Peyer's patch (tissue), 4 donors: ENCODE data around the gene HOXD10. TPM values are rescaled to one million over a fixed set of nuclear protein-coding genes. Genes with fewer than 3 reads are reported as not detected.

Experiments
- DNase-seq, 3 donors: peaks; one replicate each; pipeline ENCODE4 v3.0.0-alpha.2; 2017 to 2019
- H3K27ac ChIP-seq, 4 donors: fragments of 200-600 bp; sonication (generic); one replicate each; pipeline ENCODE4 v1.5.1; 2016 to 2019
- H3K27me3 ChIP-seq, 2 donors: fragments of 200-600 bp; sonication (generic); one replicate each; pipeline ENCODE4 v1.5.1; 2019
- H3K36me3 ChIP-seq, 3 donors: fragments of 200-600 bp; sonication (generic); one replicate each; pipeline ENCODE4 v1.5.1; 2016 to 2019
- H3K4me1 ChIP-seq, 4 donors: fragments of 200-600 bp; sonication (generic); one replicate each; pipeline ENCODE4 v1.5.1; 2016 to 2019
- H3K4me3 ChIP-seq, 4 donors: fragments of 200-600 bp; sonication (generic); 1 replicate in 3 of 4; 2 replicates in 1 of 4; pipeline ENCODE4 v1.5.1; 2016 to 2019; ENCODE audit warnings: mild to moderate bottlenecking in 1 of 4
- H3K9me3 ChIP-seq, 4 donors: fragments of 200-600 bp; sonication (generic); one replicate each; pipeline ENCODE4 v1.5.1; 2016 to 2019; ENCODE audit warnings: mild to moderate bottlenecking in 1 of 4
- CTCF ChIP-seq, 6 experiments: fragments of 450-650 bp in 4 of 6; fragments of 200-600 bp in 2 of 6; sonication (generic) in 1 of 6; IDR thresholded peaks; one replicate each; pipeline ENCODE4 v1.5.1; 2017 to 2019; ENCODE audit warnings: antibody characterized with exemption in 6 of 6, mild to moderate bottlenecking in 3 of 6, moderate library complexity in 1 of 6
- POLR2A ChIP-seq, 2 donors: fragments of 450-650 bp; IDR thresholded peaks; one replicate each; pipeline ENCODE4 v1.5.1; 2017; ENCODE audit warnings: antibody characterized with exemption in 2 of 2, mild to moderate bottlenecking in 2 of 2, moderate library complexity in 2 of 2
- total RNA-seq, 4 donors: library from RNA; depleted of rRNA; stranded (reverse); fragments of >200 nt; gene quantifications; one replicate each; pipeline ENCODE4 v1.1.0, GENCODE V29; 2016

HOXD10 gene
- total RNA-seq, 4 donors from 2014 or later, result not detected

DNA sequence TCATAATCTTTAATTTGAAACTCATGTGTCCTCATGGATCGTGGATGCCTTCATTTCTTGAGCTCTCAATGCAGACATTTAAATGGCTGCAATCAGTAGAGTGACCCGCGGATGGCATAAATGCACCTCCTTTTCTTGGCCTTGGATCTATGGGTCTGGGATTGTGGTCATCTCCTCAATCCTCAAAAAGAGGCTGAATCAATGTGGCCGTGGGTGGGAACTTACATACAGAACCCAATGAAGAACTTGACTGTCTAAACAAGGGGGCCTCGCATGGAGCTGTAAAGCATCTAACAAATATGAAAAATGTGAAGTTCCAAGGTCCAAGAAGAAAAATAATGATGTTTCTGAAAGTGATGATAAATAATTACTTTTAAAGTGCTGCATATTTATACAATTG, 21.2 kb upstream of the HOXD10 start:
- TF ChIP-seq CTCF (IDR thresholded peaks at IDR 0.05), result no peak
- no peak for TF ChIP-seq POLR2A (IDR thresholded peaks at IDR 0.05)
- Histone ChIP-seq H3K4me1 (peaks cover 0 to 33% (median 2%) of the 10 kb centered on the region in 4 donors), H3K27ac (no peak overlapping the region), H3K4me3 (no peak overlapping the region), H3K36me3 (no peaks in the 10 kb centered on the region), H3K27me3 (peaks cover 0 to 96% of the 10 kb centered on the region in 2 donors), H3K9me3 (no peaks in the 10 kb centered on the region)
- no peak for DNase-seq

- no peak for TF ChIP-seq POLR2A (IDR thresholded peaks at IDR 0.05)
- TF ChIP-seq CTCF (IDR thresholded peaks at IDR 0.05), result no peak
- H3K9me3 ChIP-seq, result no peaks in the 10 kb centered on the region
- H3K27me3 ChIP-seq, result peaks cover 0 to 97% of the 10 kb centered on the region in 2 donors
- H3K27ac ChIP-seq, result no peak overlapping the region
- peak overlapping the region in 2 of 4 donors; percentile 42 to 60 for H3K4me3 ChIP-seq
- H3K4me1 ChIP-seq, result peaks cover 0 to 33% (median 2%) of the 10 kb centered on the region in 4 donors
- no peak for DNase-seq
- no peaks in the 10 kb centered on the region for H3K36me3 ChIP-seq
Measured at GRCh38 chr2:176096243-176096985, 20.2 kb upstream of the HOXD10 start.

- H3K4me1 ChIP-seq, result peaks cover 0 to 33% (median 2%) of the 10 kb centered on the region in 4 donors
- DNase-seq, result peak; percentile 44 to 82 (median 77)
- no peaks in the 10 kb centered on the region for H3K9me3 ChIP-seq
- peaks cover 0 to 93% of the 10 kb centered on the region in 2 donors for H3K27me3 ChIP-seq
- H3K4me3 ChIP-seq, result peak overlapping the region; percentile 24 to 60 (median 37)
- H3K27ac ChIP-seq, result no peak overlapping the region
- TF ChIP-seq POLR2A (IDR thresholded peaks at IDR 0.05) (no peak), CTCF (IDR thresholded peaks at IDR 0.05) (peak; percentile 22 to 88 (median 75))
- no peaks in the 10 kb centered on the region for H3K36me3 ChIP-seq
Measured at GRCh38 chr2:176096986-176097819, 19.4 kb upstream of the HOXD10 start.

DNA sequence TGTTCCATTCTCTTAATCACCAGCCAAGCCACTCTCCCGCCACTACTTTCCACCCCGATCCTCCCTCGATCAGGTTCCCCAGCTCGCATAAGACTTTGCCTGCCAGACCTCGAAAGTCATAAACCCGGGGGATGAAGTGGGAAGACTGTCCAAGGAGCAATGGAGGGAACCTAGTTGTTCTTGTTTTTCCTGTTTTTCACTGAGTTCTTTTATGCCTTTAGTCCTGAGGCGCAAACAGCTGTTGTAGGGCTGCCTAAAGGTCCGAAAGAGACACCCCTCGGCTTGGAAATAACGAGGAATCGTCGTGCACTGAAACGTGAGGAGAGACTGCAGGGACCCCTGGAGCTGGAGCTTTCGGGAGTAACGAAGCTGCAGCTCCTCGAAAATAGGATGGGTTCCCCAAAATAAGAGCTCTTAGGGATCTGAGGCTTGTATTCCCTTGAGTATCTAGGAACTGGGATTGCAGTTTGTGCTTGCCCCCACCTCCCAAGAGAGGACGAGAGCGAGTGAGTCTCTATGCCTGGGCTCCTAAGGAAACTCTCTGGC, 18.7 kb upstream of the HOXD10 start:
- H3K27me3 ChIP-seq, result peaks cover 0 to 92% of the 10 kb centered on the region in 2 donors
- H3K4me3 ChIP-seq, result peak overlapping the region in 3 of 4 donors; percentile 32 to 60 (median 42)
- H3K36me3 ChIP-seq, result no peaks in the 10 kb centered on the region
- no peak overlapping the region for H3K27ac ChIP-seq
- DNase-seq, result no peak
- TF ChIP-seq CTCF (IDR thresholded peaks at IDR 0.05), result no peak
- no peak for TF ChIP-seq POLR2A (IDR thresholded peaks at IDR 0.05)
- no peaks in the 10 kb centered on the region for H3K9me3 ChIP-seq
- peaks cover 0 to 26% (median 0%) of the 10 kb centered on the region in 4 donors for H3K4me1 ChIP-seq

- TF ChIP-seq CTCF (IDR thresholded peaks at IDR 0.05), result no peak
- TF ChIP-seq POLR2A (IDR thresholded peaks at IDR 0.05), result no peak
- Histone ChIP-seq H3K27ac (no peak overlapping the region), H3K9me3 (no peaks in the 10 kb centered on the region), H3K4me3 (no peak overlapping the region), H3K27me3 (peaks cover 0 to 92% of the 10 kb centered on the region in 2 donors), H3K4me1 (peaks cover 0 to 19% (median 0%) of the 10 kb centered on the region in 4 donors), H3K36me3 (no peaks in the 10 kb centered on the region)
- peak in 2 of 3 donors; percentile 44 to 48 for DNase-seq
Measured at GRCh38 chr2:176098366-176099158, 18.0 kb upstream of the HOXD10 start.
